ENCODE data around the gene TMEM250.

TMEM250 gene

GRCh38 chr9:136149853-136150252 is 31.2 kb upstream of the TMEM250 start:
- no peaks in the 10 kb centered on the region for H3K9me2 ChIP-seq (ENCODE audit: low read depth, low read length)
- no peaks in the 10 kb centered on the region for H4K20me1 ChIP-seq (ENCODE audit: insufficient read depth, low read length)
- no peak overlapping the region for H3K27ac ChIP-seq (ENCODE audit: low read depth, low read length, poor library complexity, severe bottlenecking)
- TF ChIP-seq CTCF (IDR thresholded peaks at IDR 0.05; ENCODE audit: low read length) (no peak), EZH2 (IDR thresholded peaks at IDR 0.05; ENCODE audit: borderline replicate concordance, low read length) (no peak)
- H3K4me3 ChIP-seq (ENCODE audit: low read depth, low read length, poor library complexity, severe bottlenecking): no peak overlapping the region
- no peaks in the 10 kb centered on the region for H3K4me1 ChIP-seq (ENCODE audit: insufficient read depth, low read length, severe bottlenecking)
- no peaks in the 10 kb centered on the region for H3F3A ChIP-seq (ENCODE audit: insufficient read depth, low read length)
- H3K27me3 ChIP-seq (ENCODE audit: insufficient read depth, low read length): peaks cover 13% of the 10 kb centered on the region
- no peak overlapping the region for H3K9ac ChIP-seq (ENCODE audit: low read length)
- H3K79me2 ChIP-seq (ENCODE audit: insufficient read depth, low read length): no peaks in the 10 kb centered on the region
- no peak overlapping the region for H2AFZ ChIP-seq (ENCODE audit: low read length)
- H3K36me3 ChIP-seq (ENCODE audit: insufficient read depth, low read length): no peaks in the 10 kb centered on the region
- no peak overlapping the region for H3K4me2 ChIP-seq (ENCODE audit: low read length)
- H3K9me3 ChIP-seq (ENCODE audit: low read length): no peaks in the 10 kb centered on the region

GRCh38 chr9:136149337-136149736 is 30.7 kb upstream of the TMEM250 start:
- peaks cover 13% of the 10 kb centered on the region for H3K27me3 ChIP-seq (ENCODE audit: insufficient read depth, low read length)
- no peaks in the 10 kb centered on the region for H3K4me1 ChIP-seq (ENCODE audit: insufficient read depth, low read length, severe bottlenecking)
- H3K79me2 ChIP-seq (ENCODE audit: insufficient read depth, low read length): no peaks in the 10 kb centered on the region
- no peak overlapping the region for H3K9ac ChIP-seq (ENCODE audit: low read length)
- H3K4me2 ChIP-seq (ENCODE audit: low read length): no peak overlapping the region
- no peaks in the 10 kb centered on the region for H3K9me2 ChIP-seq (ENCODE audit: low read depth, low read length)
- H3F3A ChIP-seq (ENCODE audit: insufficient read depth, low read length): no peaks in the 10 kb centered on the region
- H4K20me1 ChIP-seq (ENCODE audit: insufficient read depth, low read length): no peaks in the 10 kb centered on the region
- H3K4me3 ChIP-seq (ENCODE audit: low read depth, low read length, poor library complexity, severe bottlenecking): no peak overlapping the region
- TF ChIP-seq EZH2 (IDR thresholded peaks at IDR 0.05; ENCODE audit: borderline replicate concordance, low read length) (no peak), CTCF (IDR thresholded peaks at IDR 0.05; ENCODE audit: low read length) (no peak)
- H3K36me3 ChIP-seq (ENCODE audit: insufficient read depth, low read length): no peaks in the 10 kb centered on the region
- H3K9me3 ChIP-seq (ENCODE audit: low read length): no peaks in the 10 kb centered on the region
- no peak overlapping the region for H3K27ac ChIP-seq (ENCODE audit: low read depth, low read length, poor library complexity, severe bottlenecking)
- no peak overlapping the region for H2AFZ ChIP-seq (ENCODE audit: low read length)

GRCh38 chr9:136148766-136149165 is 30.1 kb upstream of the TMEM250 start:
- TF ChIP-seq CTCF (IDR thresholded peaks at IDR 0.05; ENCODE audit: low read length): no peak
- TF ChIP-seq EZH2 (IDR thresholded peaks at IDR 0.05; ENCODE audit: borderline replicate concordance, low read length): no peak
- no peak overlapping the region for H2AFZ ChIP-seq (ENCODE audit: low read length)
- no peaks in the 10 kb centered on the region for H3F3A ChIP-seq (ENCODE audit: insufficient read depth, low read length)
- H3K4me1 ChIP-seq (ENCODE audit: insufficient read depth, low read length, severe bottlenecking): no peaks in the 10 kb centered on the region
- H4K20me1 ChIP-seq (ENCODE audit: insufficient read depth, low read length): no peaks in the 10 kb centered on the region
- H3K27ac ChIP-seq (ENCODE audit: low read depth, low read length, poor library complexity, severe bottlenecking): no peak overlapping the region
- no peak overlapping the region for H3K4me2 ChIP-seq (ENCODE audit: low read length)
- H3K4me3 ChIP-seq (ENCODE audit: low read depth, low read length, poor library complexity, severe bottlenecking): no peak overlapping the region
- H3K36me3 ChIP-seq (ENCODE audit: insufficient read depth, low read length): no peaks in the 10 kb centered on the region
- H3K9ac ChIP-seq (ENCODE audit: low read length): no peak overlapping the region
- H3K79me2 ChIP-seq (ENCODE audit: insufficient read depth, low read length): no peaks in the 10 kb centered on the region
- no peaks in the 10 kb centered on the region for H3K9me3 ChIP-seq (ENCODE audit: low read length)
- H3K27me3 ChIP-seq (ENCODE audit: insufficient read depth, low read length): peaks cover 13% of the 10 kb centered on the region
- H3K9me2 ChIP-seq (ENCODE audit: low read depth, low read length): no peaks in the 10 kb centered on the region

Data from OCI-LY1 (cell line).